Renal cortex interstitium (tissue), 11 donors: ENCODE data around the gene MSL3. TPM values are rescaled to one million over a fixed set of nuclear protein-coding genes. Genes with fewer than 3 reads are reported as not detected.

Experiments
- DNase-seq, 11 donors: peaks; one replicate each; pipeline ENCODE4 v3.0.0-alpha.2; 2013; ENCODE audit warnings: low read depth in 9 of 11, low spot score in 4 of 11; ENCODE audit errors: extremely low read depth in 1 of 11
- polyA plus RNA-seq, 3 donors: library from polyadenylated mRNA; unstranded; fragments of 120-200 nt; gene quantifications; one replicate each; pipeline ENCODE4 v1.2.1, GENCODE V29; 2013; ENCODE audit not compliant: insufficient read length in 3 of 3

Gene MSL3
- polyA plus RNA-seq, 3 donors = 38.6 to 45.3 (median 39.9) TPM

GRCh38 chrX:11755724-11756123, 2.3 kb upstream of the MSL3 start:
- no peak for DNase-seq

DNA sequence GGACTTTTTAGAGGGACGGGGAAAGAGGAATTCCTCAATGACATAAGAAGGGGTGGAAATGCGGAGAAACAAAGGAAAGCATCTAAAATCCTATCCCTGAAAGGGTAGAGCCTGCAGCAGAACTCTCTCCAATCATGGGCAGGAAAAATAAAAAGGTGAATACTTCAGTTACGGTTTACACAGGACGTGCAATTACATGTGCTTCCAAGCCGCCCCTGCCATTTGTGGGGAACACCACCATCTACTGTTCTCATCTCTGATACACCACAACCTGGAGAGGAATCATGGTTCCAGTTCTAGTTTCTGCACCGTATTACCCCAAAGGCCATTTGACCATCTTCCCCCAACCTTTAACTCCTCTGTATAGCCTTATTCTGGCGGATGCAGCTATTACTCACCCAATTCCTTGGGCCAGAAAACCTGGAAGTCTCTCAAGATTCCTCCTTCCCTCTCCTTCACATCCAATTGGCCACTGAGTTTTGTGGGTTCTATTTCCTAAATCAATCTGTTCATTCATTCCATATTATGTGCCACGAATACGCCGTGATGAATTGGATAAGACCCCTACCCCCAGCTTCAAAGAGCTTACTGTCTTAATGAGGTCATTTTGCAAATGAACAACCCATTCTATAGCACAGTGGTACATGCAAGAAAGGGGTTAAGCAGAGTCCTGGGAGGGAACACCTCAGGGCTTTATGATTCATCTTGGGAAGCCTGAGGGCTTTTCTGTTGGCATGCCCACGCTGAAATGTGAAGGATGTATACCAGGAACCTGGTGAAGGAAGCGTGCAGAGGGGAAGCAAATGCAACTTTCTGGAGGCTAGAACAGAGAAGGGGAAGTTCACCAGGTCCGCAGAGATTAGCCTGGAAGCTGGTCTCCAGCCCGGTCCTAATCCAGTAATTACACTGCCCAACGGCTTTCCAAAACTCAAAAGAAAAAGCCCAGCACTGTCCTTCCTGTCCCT, 1.4 kb upstream of the MSL3 start:
- no peak for DNase-seq

DNA sequence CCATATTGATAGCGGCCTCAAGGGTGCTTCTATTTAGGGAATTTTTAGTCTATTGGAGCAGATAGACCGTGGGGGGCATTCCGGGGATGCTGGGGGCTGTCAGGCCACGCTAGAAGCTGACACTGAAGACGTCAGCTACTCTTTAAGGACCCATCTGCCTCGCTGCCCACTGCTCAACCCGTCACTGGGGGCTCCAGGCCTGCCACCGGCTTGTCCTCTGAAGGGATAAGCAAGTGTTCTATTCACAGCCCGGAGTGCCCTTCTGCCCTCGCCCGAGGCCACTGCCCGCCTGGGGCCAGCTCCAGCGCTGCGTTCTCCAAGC, 679 bp upstream of the MSL3 start:
- DNase-seq = no peak

- DNase-seq = peak in 9 of 11 donors; percentile 65 to 77 (median 73)
These were observed 549 bp downstream of the MSL3 start for GRCh38 chrX:11758400-11759171.

DNA sequence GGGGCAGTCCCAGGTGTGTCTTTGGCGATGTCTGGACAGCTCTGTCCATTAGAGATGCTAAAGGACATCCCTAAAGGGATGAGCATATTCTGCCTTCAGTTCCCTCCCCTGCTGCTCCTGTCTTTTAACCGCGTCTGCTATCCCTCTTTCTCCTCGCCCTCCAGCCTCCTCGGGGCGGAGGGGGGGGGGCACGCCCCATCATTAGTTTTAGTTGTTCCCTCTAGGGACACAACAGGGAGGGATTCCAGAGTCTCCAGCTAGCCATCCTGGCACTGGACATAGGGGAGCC, 1.1 kb downstream of the MSL3 start:
- no peak for DNase-seq

DNA sequence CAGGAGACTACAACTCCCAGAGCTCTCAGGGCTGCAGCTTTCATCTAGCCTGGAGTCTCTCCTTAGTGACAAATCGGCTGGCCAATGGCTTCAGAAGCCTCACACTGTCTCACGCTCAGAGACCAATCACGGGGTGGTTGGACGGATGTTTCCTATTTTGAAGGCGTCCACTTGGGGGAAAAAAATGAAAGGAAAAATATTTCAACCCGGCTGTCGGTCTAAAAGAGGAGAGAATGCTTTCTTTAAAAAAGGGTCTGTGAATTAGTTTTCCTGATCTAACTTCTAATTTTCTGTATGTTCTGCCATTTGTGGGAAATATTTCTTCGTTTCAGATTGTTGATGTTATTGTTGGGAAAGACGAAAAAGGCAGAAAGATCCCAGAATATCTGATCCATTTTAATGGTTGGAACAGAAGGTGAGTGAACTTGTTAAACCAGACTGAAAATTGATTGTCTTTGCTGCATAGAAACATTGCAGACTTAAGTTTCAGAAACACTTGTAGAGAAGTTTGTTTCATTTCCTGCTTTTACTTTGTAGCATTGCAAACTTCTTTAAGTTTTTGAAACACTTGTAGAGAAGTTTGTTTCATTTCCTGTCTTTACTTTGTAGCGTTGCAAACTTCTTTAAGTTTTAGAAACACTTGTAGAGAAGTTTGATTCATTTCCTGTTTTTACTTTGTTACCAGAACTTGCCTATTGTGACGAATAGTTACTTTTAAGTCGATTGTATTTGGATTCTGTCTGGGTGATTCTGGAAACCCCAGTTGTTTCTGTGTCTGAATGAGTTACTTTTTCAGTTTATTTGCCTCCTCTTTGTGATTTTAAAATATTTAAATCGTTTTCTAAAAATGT, 1.6 kb downstream of the MSL3 start:
- peak in 9 of 11 donors; percentile 62 to 90 (median 78) for DNase-seq

DNA sequence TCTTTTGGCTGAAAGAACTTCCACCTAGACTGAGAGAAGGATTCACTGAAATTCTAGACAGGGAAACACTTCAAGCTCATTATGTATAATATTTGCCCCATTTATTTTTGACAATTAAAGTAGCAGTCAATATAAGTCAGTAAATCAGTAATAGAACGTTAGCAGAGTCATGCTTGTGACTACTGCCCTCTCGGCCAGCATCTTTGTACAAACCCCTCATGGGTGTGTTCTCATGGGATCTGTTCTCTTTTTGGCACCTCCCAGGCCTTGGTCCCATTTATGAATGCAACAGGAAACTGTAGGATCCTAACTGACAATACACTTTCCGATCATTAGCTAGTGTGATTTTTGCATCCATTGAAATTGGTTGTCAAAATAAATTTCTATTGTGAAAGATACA, 2.9 kb downstream of the MSL3 start:
- DNase-seq = no peak

DNA sequence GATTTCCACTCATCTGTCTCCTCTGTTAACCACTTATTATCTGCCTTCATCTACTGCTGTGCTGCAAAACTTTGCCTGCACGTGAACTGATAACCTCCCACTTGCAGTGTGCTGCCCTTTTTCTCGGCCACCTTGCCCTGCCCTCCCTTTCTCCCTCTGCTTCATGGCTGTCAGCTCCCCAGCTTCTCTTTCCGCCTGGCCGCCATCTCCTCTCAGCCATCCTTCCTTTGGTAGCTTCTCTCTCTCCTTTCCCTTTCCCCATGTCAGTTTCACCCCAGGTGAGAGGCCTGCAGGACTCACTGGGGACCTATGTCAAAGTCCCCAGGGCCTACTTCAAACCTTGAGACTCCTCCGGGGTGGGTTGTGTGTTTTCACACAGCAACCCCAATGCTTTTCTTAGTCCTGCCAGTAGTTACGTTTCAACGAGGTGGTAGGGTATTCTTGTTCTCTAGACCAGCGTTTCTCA, 6.6 kb downstream of the MSL3 start:
- no peak for DNase-seq

DNA sequence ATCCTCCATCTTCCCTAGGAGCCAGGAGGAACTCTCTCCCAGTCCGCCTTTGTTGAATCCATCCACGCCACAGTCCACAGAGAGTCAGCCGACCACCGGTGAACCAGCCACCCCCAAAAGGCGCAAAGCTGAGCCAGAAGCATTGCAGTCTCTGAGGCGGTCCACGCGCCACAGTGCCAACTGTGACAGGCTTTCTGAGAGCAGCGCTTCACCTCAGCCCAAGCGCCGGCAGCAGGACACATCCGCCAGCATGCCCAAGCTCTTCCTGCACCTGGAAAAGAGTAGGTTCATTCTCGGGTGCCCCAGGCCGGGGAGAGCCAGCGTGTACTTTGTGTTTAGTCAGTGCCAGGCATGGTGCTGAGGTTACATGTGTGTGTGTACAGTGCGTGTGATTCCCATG, 7.4 kb downstream of the MSL3 start:
- DNase-seq = no peak

DNA sequence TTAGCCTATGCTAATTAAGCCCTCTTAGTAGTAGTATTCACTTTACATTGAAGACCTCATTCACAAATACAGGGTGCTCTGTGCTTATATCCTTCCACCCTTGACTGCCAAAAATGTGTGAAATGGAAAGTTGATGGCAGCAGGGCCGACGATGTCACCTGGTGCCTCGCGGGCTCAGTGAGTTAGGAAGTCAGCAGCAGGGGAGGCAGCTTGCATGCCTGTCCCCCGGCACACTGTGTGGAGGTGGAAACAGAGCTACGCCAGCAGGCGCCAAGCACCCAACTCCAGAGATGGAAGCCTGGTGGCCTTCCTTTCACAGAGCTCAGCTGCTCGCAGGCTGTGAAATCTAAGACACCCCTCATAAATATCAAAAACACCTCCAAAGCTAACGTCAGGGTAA, 8.4 kb downstream of the MSL3 start:
- DNase-seq = no peak

DNA sequence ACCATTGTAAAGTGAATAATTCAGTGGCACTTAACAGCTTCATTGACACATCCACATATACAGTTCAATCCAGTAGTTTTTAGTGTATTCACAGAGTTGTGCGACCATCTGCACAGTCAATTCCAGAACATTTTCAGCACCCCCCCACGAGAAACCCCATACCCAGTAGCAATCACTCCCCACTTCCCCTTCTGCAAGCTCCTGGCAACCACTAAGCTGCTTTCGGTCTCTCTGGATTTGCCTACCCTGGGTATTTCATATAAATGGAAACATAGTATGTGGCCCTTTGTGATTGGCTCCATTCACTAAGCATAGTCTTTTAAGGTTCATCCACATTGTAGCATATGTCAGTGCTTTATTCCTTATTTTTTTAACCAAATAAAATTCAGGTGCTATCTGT, 10.0 kb downstream of the MSL3 start:
- DNase-seq = no peak

DNA sequence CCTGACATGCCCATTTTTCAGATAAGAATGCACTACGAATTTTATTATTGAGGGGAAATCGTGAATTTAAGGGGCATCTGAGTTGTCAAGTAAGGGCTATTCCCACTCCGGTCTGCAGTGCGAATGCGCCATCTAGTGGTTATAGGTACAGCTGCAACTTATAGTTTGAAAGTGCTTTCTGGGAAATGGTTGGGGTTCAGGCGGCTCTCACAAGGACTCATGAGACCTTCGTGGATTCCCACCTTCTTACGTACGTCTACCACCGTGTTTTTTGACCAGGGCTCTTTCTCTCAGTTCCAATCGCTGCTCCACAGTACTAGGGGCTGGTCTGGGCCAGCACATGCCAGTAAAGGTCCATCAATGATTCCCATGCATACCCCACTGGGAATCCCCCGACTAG, 12.3 kb downstream of the MSL3 start:
- peak in 3 of 11 donors; percentile 12 to 29 (median 29) for DNase-seq

- no peak for DNase-seq
These were observed 20.2 kb downstream of the MSL3 start for GRCh38 chrX:11778230-11778629.

DNA sequence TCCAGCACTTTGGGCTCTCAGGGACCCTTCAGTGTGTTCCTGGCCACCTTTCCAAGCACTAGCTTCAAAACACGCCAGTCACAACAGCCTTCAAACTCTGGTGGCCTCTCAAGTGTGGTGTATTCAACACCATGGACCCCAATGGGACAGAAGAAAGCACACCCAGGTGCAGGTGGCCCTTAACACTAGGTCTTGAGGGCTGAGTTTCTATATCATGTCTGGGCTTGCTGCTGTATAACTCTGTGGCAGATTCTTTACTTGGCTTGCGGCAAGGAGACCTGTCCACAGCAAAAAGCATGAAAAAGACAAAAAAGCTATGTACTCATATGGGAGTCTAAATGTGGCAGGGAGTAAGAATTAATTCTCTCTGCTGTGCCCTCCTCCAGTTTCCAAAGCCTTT, 23.1 kb downstream of the MSL3 start:
- DNase-seq = no peak

- no peak for DNase-seq
These were observed 23.8 kb downstream of the MSL3 start for GRCh38 chrX:11781734-11782370.

DNA sequence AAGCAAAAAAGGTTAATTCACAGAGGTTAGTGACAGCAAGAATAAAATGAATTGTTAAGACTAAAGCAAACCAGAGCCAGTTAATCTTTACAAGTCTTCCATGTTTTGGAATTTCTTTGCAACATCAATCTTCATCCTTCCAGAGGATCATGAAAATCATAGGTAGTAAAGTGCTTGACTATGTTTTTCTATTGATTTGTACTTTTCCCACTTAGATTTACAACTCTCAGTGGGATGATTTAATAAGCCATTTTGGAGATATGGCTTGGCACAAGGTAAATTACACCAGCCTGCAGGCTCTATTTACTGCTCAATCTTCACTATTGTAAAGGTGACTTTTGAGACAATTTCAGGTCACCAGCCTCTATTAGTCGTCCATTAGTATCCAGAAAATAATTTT, 26.5 kb downstream of the MSL3 start:
- no peak for DNase-seq

GRCh38 chrX:11786862-11787261, 28.8 kb downstream of the MSL3 start:
- no peak for DNase-seq

GRCh38 chrX:11787564-11787963, 29.5 kb downstream of the MSL3 start:
- peak in 10 of 11 donors; percentile 5 to 61 (median 46) for DNase-seq

GRCh38 chrX:11789809-11790208, 31.8 kb downstream of the MSL3 start:
- DNase-seq = no peak
